ENCODE results near the gene KRCC1.

Gene KRCC1

DNA sequence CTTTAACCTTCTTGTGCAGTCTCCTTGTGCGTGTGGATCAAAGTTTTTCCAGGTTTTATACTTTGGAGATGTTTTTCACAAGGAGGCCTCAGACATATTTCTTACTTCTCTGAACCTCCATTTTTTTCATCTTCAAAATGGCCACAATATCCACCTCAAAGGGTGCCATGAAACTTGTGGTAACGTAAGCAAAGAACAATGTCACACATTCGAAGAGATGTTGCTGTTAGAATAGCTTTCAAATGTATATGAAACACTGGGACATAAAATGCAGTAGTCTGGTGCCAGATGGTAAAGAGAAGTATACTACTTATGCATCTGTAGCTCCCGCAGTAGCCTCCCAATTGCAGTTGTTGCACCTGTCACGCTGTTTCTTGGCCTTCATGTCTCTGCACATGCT is 2.6 kb upstream of the KRCC1 start:
- no peak for DNase-seq (ENCODE audit: low read depth)
- TF ChIP-seq, protein P1, sequence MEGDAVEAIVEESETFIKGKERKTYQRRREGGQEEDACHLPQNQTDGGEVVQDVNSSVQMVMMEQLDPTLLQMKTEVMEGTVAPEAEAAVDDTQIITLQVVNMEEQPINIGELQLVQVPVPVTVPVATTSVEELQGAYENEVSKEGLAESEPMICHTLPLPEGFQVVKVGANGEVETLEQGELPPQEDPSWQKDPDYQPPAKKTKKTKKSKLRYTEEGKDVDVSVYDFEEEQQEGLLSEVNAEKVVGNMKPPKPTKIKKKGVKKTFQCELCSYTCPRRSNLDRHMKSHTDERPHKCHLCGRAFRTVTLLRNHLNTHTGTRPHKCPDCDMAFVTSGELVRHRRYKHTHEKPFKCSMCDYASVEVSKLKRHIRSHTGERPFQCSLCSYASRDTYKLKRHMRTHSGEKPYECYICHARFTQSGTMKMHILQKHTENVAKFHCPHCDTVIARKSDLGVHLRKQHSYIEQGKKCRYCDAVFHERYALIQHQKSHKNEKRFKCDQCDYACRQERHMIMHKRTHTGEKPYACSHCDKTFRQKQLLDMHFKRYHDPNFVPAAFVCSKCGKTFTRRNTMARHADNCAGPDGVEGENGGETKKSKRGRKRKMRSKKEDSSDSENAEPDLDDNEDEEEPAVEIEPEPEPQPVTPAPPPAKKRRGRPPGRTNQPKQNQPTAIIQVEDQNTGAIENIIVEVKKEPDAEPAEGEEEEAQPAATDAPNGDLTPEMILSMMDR (conservative IDR thresholded peaks at IDR 0.05; ENCODE audit: low read depth, low read length): no peak
- H3K4me3 ChIP-seq (ENCODE audit: low read length): no peak overlapping the region

DNA sequence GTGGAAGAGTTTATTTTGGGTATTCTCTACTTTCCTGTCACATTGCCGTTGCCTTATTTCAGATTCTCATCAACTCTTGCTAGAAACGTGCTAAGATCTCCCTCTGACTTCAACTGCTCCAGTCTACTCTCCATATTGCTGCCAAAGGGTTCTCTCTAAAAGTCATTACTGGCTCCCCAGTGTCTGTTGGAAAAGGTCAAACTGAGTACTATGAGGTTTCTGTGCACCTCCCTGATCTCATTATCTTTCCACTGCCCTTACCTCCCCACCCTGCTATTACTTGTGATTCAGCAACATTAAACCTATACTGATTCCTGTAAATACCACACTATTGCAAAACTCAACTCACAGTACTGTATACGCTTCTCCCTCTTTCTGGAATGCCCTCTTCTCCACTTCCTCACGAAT is 1.9 kb upstream of the KRCC1 start:
- no peak overlapping the region for H3K4me3 ChIP-seq (ENCODE audit: low read length)
- TF ChIP-seq, protein P1 (conservative IDR thresholded peaks at IDR 0.05; ENCODE audit: low read depth, low read length): no peak
- no peak for DNase-seq (ENCODE audit: low read depth)

DNA sequence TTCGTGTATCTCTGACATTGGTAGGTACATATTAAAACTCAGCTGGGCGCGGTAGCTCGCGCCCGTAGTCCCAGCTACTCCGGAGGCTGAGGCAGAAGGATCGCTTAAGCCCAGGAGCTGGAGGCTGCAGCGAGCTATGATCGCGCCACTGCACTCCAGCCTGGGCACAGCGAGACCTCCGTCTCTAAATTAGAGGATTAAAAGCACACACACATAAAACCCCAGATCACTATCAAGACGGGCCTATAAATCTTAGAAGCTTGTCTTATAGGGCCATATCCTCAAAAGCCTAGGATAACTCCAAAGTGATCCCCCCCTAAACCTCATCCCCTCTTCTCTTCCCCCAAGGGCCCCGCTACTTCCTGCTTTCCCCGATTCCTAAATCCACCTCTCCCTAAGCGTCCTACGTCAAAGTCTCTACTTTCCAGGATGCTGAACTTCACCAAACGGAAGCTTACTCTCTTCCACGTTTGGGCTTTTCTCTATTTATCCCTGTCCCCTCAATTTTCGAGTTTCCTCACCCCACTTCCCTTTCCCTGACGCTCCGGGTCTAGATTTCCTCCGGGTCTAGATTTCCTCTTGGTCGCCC is 707 bp downstream of the KRCC1 start:
- H3K4me3 ChIP-seq (ENCODE audit: low read length): peak overlapping the region; percentile 95
- TF ChIP-seq, protein P1 (conservative IDR thresholded peaks at IDR 0.05; ENCODE audit: low read depth, low read length): no peak
- no peak for DNase-seq (ENCODE audit: low read depth)

DNA sequence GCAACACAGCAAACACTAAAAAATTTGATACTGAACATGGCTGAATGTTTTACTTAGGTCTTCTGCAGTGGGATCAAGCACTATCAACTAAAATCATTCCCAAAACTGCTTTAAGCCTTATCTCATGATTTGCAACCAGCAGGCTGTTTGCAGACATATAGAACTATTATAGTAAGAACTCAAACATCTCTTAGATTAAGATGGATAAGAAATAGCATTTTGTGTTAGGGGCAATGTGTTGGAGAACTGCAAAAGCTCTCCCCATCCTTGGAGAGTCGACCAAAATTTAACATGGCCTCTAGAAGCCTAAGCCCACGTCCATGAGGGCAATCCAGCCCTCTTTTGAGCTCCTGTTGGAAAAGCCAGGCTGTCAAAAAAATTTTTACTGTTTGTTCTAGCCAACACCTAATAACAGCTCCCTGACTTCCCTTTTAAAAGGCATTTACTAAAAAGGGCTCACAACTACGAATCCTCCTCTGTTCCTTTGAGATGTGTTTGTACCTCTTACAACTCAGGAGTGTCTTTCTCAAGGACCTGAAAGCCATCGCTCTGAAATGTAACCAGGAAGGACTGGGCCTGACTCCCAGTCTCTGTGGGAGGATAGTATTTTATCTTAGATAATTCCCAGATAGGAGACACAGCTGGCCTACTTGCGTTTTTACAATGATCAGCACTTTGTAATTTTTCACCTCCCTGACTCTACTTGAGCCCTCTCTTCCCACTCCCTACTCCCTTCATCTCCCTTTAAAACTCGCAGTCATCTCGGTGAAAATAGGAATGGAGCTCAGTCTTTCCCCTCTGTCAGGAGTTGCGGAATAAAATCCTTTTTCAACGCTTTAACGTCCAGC is 1.4 kb downstream of the KRCC1 start:
- peak overlapping the region; percentile 95 for H3K4me3 ChIP-seq (ENCODE audit: low read length)
- TF ChIP-seq, protein P1 (conservative IDR thresholded peaks at IDR 0.05; ENCODE audit: low read depth, low read length): no peak
- DNase-seq (ENCODE audit: low read depth): no peak

DNA sequence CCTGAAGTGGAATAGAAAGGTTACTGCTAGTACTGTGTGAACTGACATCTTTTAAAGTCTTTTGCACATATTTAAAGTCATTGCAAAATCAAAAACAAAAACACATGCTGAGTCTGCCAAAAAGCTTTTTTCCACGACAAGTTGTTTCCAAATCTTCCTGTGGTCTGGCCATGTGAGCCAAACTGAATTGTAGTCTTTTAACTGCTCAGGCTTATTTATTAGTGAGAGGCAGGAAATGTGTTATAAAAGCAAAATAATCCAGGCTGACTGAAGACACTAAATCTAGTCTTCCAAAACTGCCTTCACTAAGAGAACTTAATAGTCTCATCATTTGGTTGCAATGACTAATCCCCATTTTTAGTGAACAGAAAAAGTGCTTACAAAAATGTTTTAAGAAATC is 2.3 kb downstream of the KRCC1 start:
- DNase-seq (ENCODE audit: low read depth): no peak
- TF ChIP-seq, protein P1 (conservative IDR thresholded peaks at IDR 0.05; ENCODE audit: low read depth, low read length): no peak
- no peak overlapping the region for H3K4me3 ChIP-seq (ENCODE audit: low read length)

DNA sequence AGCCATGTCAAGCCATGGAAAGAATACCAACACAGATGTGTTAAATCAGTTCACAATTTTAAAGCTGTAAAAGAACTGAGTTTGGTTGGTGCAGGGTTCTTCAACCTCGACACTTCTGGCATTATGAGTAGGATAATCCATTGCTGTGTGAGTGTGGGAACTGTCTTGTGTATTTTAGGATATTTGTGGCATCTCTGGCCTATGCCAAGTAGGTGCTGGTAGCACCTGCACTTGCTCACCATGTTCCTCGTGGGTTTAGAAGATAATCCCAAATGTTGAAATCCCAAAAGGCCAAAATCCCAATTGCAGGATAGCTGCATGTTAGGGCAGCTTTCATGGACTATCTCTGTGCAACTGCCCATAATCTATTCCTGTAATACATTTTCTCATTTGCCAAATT is 3.8 kb downstream of the KRCC1 start:
- DNase-seq (ENCODE audit: low read depth): no peak
- TF ChIP-seq, protein P1 (conservative IDR thresholded peaks at IDR 0.05; ENCODE audit: low read depth, low read length): no peak
- no peak overlapping the region for H3K4me3 ChIP-seq (ENCODE audit: low read length)

DNA sequence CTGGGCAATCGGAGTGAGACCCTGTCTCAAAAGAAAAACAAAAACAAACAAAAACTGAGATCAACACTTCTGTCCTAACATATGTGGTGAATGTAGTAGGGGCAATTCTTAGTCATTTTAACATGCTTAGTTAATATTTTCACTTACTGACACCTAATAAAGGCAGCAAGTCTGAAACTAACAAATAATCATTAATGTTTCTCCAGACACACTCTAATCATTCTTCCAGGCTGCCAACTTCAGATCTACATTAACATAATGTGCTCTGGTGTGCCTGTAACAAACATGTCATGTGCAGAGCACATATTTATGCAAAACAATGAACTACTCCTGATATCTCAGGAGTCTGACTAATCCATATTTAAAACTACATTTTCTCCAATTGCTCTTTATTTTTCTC is 6.0 kb downstream of the KRCC1 start:
- TF ChIP-seq, protein P1 (conservative IDR thresholded peaks at IDR 0.05; ENCODE audit: low read depth, low read length): no peak
- no peak for DNase-seq (ENCODE audit: low read depth)
- no peak overlapping the region for H3K4me3 ChIP-seq (ENCODE audit: low read length)

All from retinal pigment epithelial cell (primary cell).